ENCODE measurements around the gene GTF2A2. TPM values are rescaled to one million over a fixed set of nuclear protein-coding genes. Genes with fewer than 3 reads are reported as not detected.
A peak's percentile ranks its signal among the peaks of the same experiment; 100 is the strongest.

GTF2A2 gene
- total RNA-seq, 1 donor from 2014 or later = 193 TPM

- DNase-seq (ENCODE audit: low spot score) = no peak
- peaks cover 44% of the 10 kb centered on the region for H3K4me1 Mint-ChIP-seq (ENCODE audit: low read depth)
- intact Hi-C loops (cut with micrococcal nuclease) = loop anchor here (1.0 to 5.0 kb wide), 4 partner anchors 31 to 1209 kb away; partner anchors contain the start of genes FOXB1, GTF2A2 and ICE2
- no peaks in the 10 kb centered on the region for H3K27me3 Mint-ChIP-seq (ENCODE audit: low read depth)
- peak overlapping the region; percentile 93 for H3K4me3 Mint-ChIP-seq (ENCODE audit: low read depth)
- peaks cover 37% of the 10 kb centered on the region for H3K36me3 Mint-ChIP-seq (ENCODE audit: low read depth)
- no peaks in the 10 kb centered on the region for H3K9me3 Mint-ChIP-seq
- H3K27ac Mint-ChIP-seq = peak overlapping the region; percentile 98
These were observed 31.1 kb upstream of the GTF2A2 start for GRCh38 chr15:59688423-59688781.

GRCh38 chr15:59687836-59688235, 30.5 kb upstream of the GTF2A2 start:
- Mint-ChIP-seq H3K36me3 (ENCODE audit: low read depth) (peaks cover 42% of the 10 kb centered on the region), H3K4me1 (ENCODE audit: low read depth) (peaks cover 48% of the 10 kb centered on the region), H3K4me3 (ENCODE audit: low read depth) (peak overlapping the region; percentile 93), H3K27ac (peak overlapping the region; percentile 98), H3K27me3 (ENCODE audit: low read depth) (no peaks in the 10 kb centered on the region), H3K9me3 (no peaks in the 10 kb centered on the region)
- intact Hi-C loops (cut with micrococcal nuclease) = loop anchor here (1.0 to 5.0 kb wide), 4 partner anchors 31 to 1209 kb away; partner anchors contain the start of genes FOXB1, GTF2A2 and ICE2
- peak; percentile 16 for DNase-seq (ENCODE audit: low spot score)

GRCh38 chr15:59686389-59686788, 29.1 kb upstream of the GTF2A2 start:
- no peak for DNase-seq (ENCODE audit: low spot score)
- H3K4me3 Mint-ChIP-seq (ENCODE audit: low read depth) = peak overlapping the region; percentile 60
- H3K27ac Mint-ChIP-seq = peak overlapping the region; percentile 67
- intact Hi-C loops (cut with micrococcal nuclease) = loop anchor here (5.0 kb wide), 1 partner anchor 1211 kb away; no protein-coding TSS in a partner anchor
- peaks cover 48% of the 10 kb centered on the region for H3K4me1 Mint-ChIP-seq (ENCODE audit: low read depth)
- peaks cover 52% of the 10 kb centered on the region for H3K36me3 Mint-ChIP-seq (ENCODE audit: low read depth)
- H3K27me3 Mint-ChIP-seq (ENCODE audit: low read depth) = no peaks in the 10 kb centered on the region
- H3K9me3 Mint-ChIP-seq = no peaks in the 10 kb centered on the region

- H3K27me3 Mint-ChIP-seq (ENCODE audit: low read depth) = no peaks in the 10 kb centered on the region
- H3K27ac Mint-ChIP-seq = peak overlapping the region; percentile 67
- intact Hi-C loops (cut with micrococcal nuclease) = loop anchor here (5.0 kb wide), 1 partner anchor 1211 kb away; no protein-coding TSS in a partner anchor
- DNase-seq (ENCODE audit: low spot score) = no peak
- H3K36me3 Mint-ChIP-seq (ENCODE audit: low read depth) = peaks cover 56% of the 10 kb centered on the region
- H3K4me3 Mint-ChIP-seq (ENCODE audit: low read depth) = peak overlapping the region; percentile 60
- H3K9me3 Mint-ChIP-seq = no peaks in the 10 kb centered on the region
- peaks cover 45% of the 10 kb centered on the region for H3K4me1 Mint-ChIP-seq (ENCODE audit: low read depth)
These were observed 28.5 kb upstream of the GTF2A2 start for GRCh38 chr15:59685737-59686297.

GRCh38 chr15:59680870-59681269, 23.6 kb upstream of the GTF2A2 start:
- Mint-ChIP-seq H3K27me3 (ENCODE audit: low read depth) (no peaks in the 10 kb centered on the region), H3K9me3 (no peaks in the 10 kb centered on the region), H3K36me3 (ENCODE audit: low read depth) (peaks cover 78% of the 10 kb centered on the region), H3K4me3 (ENCODE audit: low read depth) (no peak overlapping the region), H3K27ac (no peak overlapping the region), H3K4me1 (ENCODE audit: low read depth) (peaks cover 30% of the 10 kb centered on the region)
- DNase-seq (ENCODE audit: low spot score) = no peak
- intact Hi-C loops (cut with micrococcal nuclease) = no loop called here

- peaks cover 78% of the 10 kb centered on the region for H3K36me3 Mint-ChIP-seq (ENCODE audit: low read depth)
- H3K27ac Mint-ChIP-seq = no peak overlapping the region
- no peak for DNase-seq (ENCODE audit: low spot score)
- peaks cover 25% of the 10 kb centered on the region for H3K4me1 Mint-ChIP-seq (ENCODE audit: low read depth)
- H3K27me3 Mint-ChIP-seq (ENCODE audit: low read depth) = no peaks in the 10 kb centered on the region
- intact Hi-C loops (cut with micrococcal nuclease) = no loop called here
- H3K9me3 Mint-ChIP-seq = no peaks in the 10 kb centered on the region
- no peak overlapping the region for H3K4me3 Mint-ChIP-seq (ENCODE audit: low read depth)
These were observed 23.0 kb upstream of the GTF2A2 start for GRCh38 chr15:59680346-59680745.

GRCh38 chr15:59678620-59679019, 21.3 kb upstream of the GTF2A2 start:
- H3K36me3 Mint-ChIP-seq (ENCODE audit: low read depth) = peaks cover 75% of the 10 kb centered on the region
- no peaks in the 10 kb centered on the region for H3K27me3 Mint-ChIP-seq (ENCODE audit: low read depth)
- no peak overlapping the region for H3K4me3 Mint-ChIP-seq (ENCODE audit: low read depth)
- H3K9me3 Mint-ChIP-seq = no peaks in the 10 kb centered on the region
- DNase-seq (ENCODE audit: low spot score) = no peak
- peaks cover 17% of the 10 kb centered on the region for H3K4me1 Mint-ChIP-seq (ENCODE audit: low read depth)
- peak overlapping the region; percentile 71 for H3K27ac Mint-ChIP-seq
- intact Hi-C loops (cut with micrococcal nuclease) = no loop called here

- peak overlapping the region; percentile 71 for H3K27ac Mint-ChIP-seq
- intact Hi-C loops (cut with micrococcal nuclease) = no loop called here
These were observed 20.9 kb upstream of the GTF2A2 start for GRCh38 chr15:59678172-59678571.

GRCh38 chr15:59676565-59676964, 19.2 kb upstream of the GTF2A2 start:
- intact Hi-C loops (cut with micrococcal nuclease) = no loop called here
- Mint-ChIP-seq H3K27ac (no peak overlapping the region), H3K36me3 (ENCODE audit: low read depth) (peaks cover 75% of the 10 kb centered on the region)

More at GRCh38 chr15:59678172-59678571, 20.9 kb upstream of the GTF2A2 start:
- DNase-seq (ENCODE audit: low spot score) = no peak
- no peaks in the 10 kb centered on the region for H3K9me3 Mint-ChIP-seq
- peaks cover 16% of the 10 kb centered on the region for H3K4me1 Mint-ChIP-seq (ENCODE audit: low read depth)
- H3K4me3 Mint-ChIP-seq (ENCODE audit: low read depth) = no peak overlapping the region
- no peaks in the 10 kb centered on the region for H3K27me3 Mint-ChIP-seq (ENCODE audit: low read depth)
- H3K36me3 Mint-ChIP-seq (ENCODE audit: low read depth) = peaks cover 73% of the 10 kb centered on the region

GRCh38 chr15:59674361-59674877, 17.1 kb upstream of the GTF2A2 start:
- intact Hi-C loops (cut with micrococcal nuclease) = no loop called here
- peaks cover 74% of the 10 kb centered on the region for H3K36me3 Mint-ChIP-seq (ENCODE audit: low read depth)
- H3K27me3 Mint-ChIP-seq (ENCODE audit: low read depth) = no peaks in the 10 kb centered on the region

More at GRCh38 chr15:59676565-59676964, 19.2 kb upstream of the GTF2A2 start:
- Mint-ChIP-seq H3K9me3 (no peaks in the 10 kb centered on the region), H3K4me3 (ENCODE audit: low read depth) (no peak overlapping the region), H3K27me3 (ENCODE audit: low read depth) (no peaks in the 10 kb centered on the region), H3K4me1 (ENCODE audit: low read depth) (peaks cover 13% of the 10 kb centered on the region)
- DNase-seq (ENCODE audit: low spot score) = no peak

GRCh38 chr15:59668556-59668955, 11.2 kb upstream of the GTF2A2 start:
- Mint-ChIP-seq H3K36me3 (ENCODE audit: low read depth) (peaks cover 54% of the 10 kb centered on the region), H3K4me1 (ENCODE audit: low read depth) (peaks cover 2% of the 10 kb centered on the region), H3K4me3 (ENCODE audit: low read depth) (no peak overlapping the region), H3K9me3 (no peaks in the 10 kb centered on the region), H3K27ac (no peak overlapping the region), H3K27me3 (ENCODE audit: low read depth) (no peaks in the 10 kb centered on the region)
- intact Hi-C loops (cut with micrococcal nuclease) = loop anchor here (10.0 kb wide), 1 partner anchor 684 kb away; the partner anchor contains the start of gene RNF111
- no peak for DNase-seq (ENCODE audit: low spot score)

More at GRCh38 chr15:59674361-59674877, 17.1 kb upstream of the GTF2A2 start:
- Mint-ChIP-seq H3K27ac (no peak overlapping the region), H3K4me3 (ENCODE audit: low read depth) (no peak overlapping the region), H3K4me1 (ENCODE audit: low read depth) (peaks cover 9% of the 10 kb centered on the region), H3K9me3 (no peaks in the 10 kb centered on the region)
- DNase-seq (ENCODE audit: low spot score) = no peak

- no peak for DNase-seq (ENCODE audit: low spot score)
- peaks cover 6% of the 10 kb centered on the region for H3K4me1 Mint-ChIP-seq (ENCODE audit: low read depth)
- H3K36me3 Mint-ChIP-seq (ENCODE audit: low read depth) = peaks cover 48% of the 10 kb centered on the region
- no peaks in the 10 kb centered on the region for H3K27me3 Mint-ChIP-seq (ENCODE audit: low read depth)
- no peaks in the 10 kb centered on the region for H3K9me3 Mint-ChIP-seq
- H3K4me3 Mint-ChIP-seq (ENCODE audit: low read depth) = no peak overlapping the region
- no peak overlapping the region for H3K27ac Mint-ChIP-seq
- intact Hi-C loops (cut with micrococcal nuclease) = loop anchor here (10.0 kb wide), 1 partner anchor 677 kb away; the partner anchor contains the start of gene RNF111
These were observed 4.9 kb upstream of the GTF2A2 start for GRCh38 chr15:59662260-59662659.

GRCh38 chr15:59659366-59659765, 2.1 kb upstream of the GTF2A2 start:
- no peak for DNase-seq (ENCODE audit: low spot score)
- intact Hi-C loops (cut with micrococcal nuclease) = loop anchor here (10.0 kb wide), 1 partner anchor 555 kb away; the partner anchor contains the start of gene CCNB2
- H3K4me3 Mint-ChIP-seq (ENCODE audit: low read depth) = no peak overlapping the region

More at GRCh38 chr15:59659366-59659765, 2.1 kb upstream of the GTF2A2 start:
- Mint-ChIP-seq H3K36me3 (ENCODE audit: low read depth) (peaks cover 41% of the 10 kb centered on the region), H3K9me3 (no peaks in the 10 kb centered on the region), H3K27ac (no peak overlapping the region), H3K27me3 (ENCODE audit: low read depth) (no peaks in the 10 kb centered on the region), H3K4me1 (ENCODE audit: low read depth) (peaks cover 4% of the 10 kb centered on the region)

Data from activated T-helper 2 cell treated with anti-CD3 and anti-CD28 coated beads, Interferon-gamma antibody, Interleukin-2, Interleukin-4, amounts not matched to agents 10 μg/mL and 5 μg/mL and 100 μg/mL, durations not matched to agents 14 hours and 24 hours and 36 hours (primary cell).